Stimulated activated CD4-positive, alpha-beta T cell treated with anti-CD3 and anti-CD28 coated beads, Interleukin-15, amount 100 ng/mL, for 48 hours (primary cell): ENCODE measurements around the gene MACROD2.

Experiments used
- DNase-seq, 2 donors: peaks; one replicate each; pipeline ENCODE4 v3.0.0-alpha.2; 2020; ENCODE audit warnings: low read depth in 2 of 2

MACROD2 gene

GRCh38 chr20:15619341-15619740, 1624.0 kb downstream of the MACROD2 start:
- no peak for DNase-seq

GRCh38 chr20:15619816-15620215, 1624.5 kb downstream of the MACROD2 start:
- DNase-seq: no peak

- DNase-seq: no peak
These were observed 1627.1 kb downstream of the MACROD2 start for GRCh38 chr20:15622368-15622767.

GRCh38 chr20:15623215-15623614, 1627.9 kb downstream of the MACROD2 start:
- no peak for DNase-seq

GRCh38 chr20:15625981-15626380, 1630.7 kb downstream of the MACROD2 start:
- DNase-seq: no peak

- DNase-seq: no peak
These were observed 1631.8 kb downstream of the MACROD2 start for GRCh38 chr20:15627089-15627488.

- DNase-seq: no peak
These were observed 1632.2 kb downstream of the MACROD2 start for GRCh38 chr20:15627501-15627903.

- DNase-seq: no peak
These were observed 1633.6 kb downstream of the MACROD2 start for GRCh38 chr20:15628851-15629353.

GRCh38 chr20:15630360-15630759, 1635.0 kb downstream of the MACROD2 start:
- DNase-seq: no peak

- DNase-seq: no peak
These were observed 1637.4 kb downstream of the MACROD2 start for GRCh38 chr20:15632680-15633079.

GRCh38 chr20:15634102-15634501, 1638.8 kb downstream of the MACROD2 start:
- no peak for DNase-seq

- no peak for DNase-seq
These were observed 1642.2 kb downstream of the MACROD2 start for GRCh38 chr20:15637546-15637945.

GRCh38 chr20:15637950-15638754, 1642.8 kb downstream of the MACROD2 start:
- no peak for DNase-seq

GRCh38 chr20:15638816-15639215, 1643.5 kb downstream of the MACROD2 start:
- no peak for DNase-seq

- DNase-seq: no peak
These were observed 1644.5 kb downstream of the MACROD2 start for GRCh38 chr20:15639839-15640238.

- no peak for DNase-seq
These were observed 1646.8 kb downstream of the MACROD2 start for GRCh38 chr20:15642109-15642508.

- no peak for DNase-seq
These were observed 1647.4 kb downstream of the MACROD2 start for GRCh38 chr20:15642676-15643075.

GRCh38 chr20:15643713-15644112, 1648.4 kb downstream of the MACROD2 start:
- no peak for DNase-seq

- DNase-seq: no peak
These were observed 1650.5 kb downstream of the MACROD2 start for GRCh38 chr20:15645816-15646215.

GRCh38 chr20:15653396-15654207, 1658.3 kb downstream of the MACROD2 start:
- no peak for DNase-seq

GRCh38 chr20:15654208-15654649, 1658.9 kb downstream of the MACROD2 start:
- no peak for DNase-seq

- DNase-seq: no peak
These were observed 1660.1 kb downstream of the MACROD2 start for GRCh38 chr20:15655295-15655874.
